SU-DHL-6 (cell line): Measurements from ENCODE around the gene IRGQ.

Source experiments
- EZH2phosphoT487 ChIP-seq: fragments of 200-600 bp; sonication (generic), shearing (Covaris generic); conservative IDR thresholded peaks from 2 replicates; pipeline ENCODE4 v1.6.1; 2018; ENCODE audit warnings: mild to moderate bottlenecking, antibody characterized with exemption, low read length, moderate library complexity, mixed read lengths
- TF ChIP-seq, protein P1 (sequence below): fragments of 200-600 bp; sonication (generic); IDR thresholded peaks from one replicate; pipeline ENCODE4 v1.5.1; 2017; ENCODE audit warnings: antibody characterized with exemption, mild to moderate bottlenecking, low read length, moderate library complexity; ENCODE audit not compliant: insufficient read depth, poor library complexity, severe bottlenecking

DNA sequence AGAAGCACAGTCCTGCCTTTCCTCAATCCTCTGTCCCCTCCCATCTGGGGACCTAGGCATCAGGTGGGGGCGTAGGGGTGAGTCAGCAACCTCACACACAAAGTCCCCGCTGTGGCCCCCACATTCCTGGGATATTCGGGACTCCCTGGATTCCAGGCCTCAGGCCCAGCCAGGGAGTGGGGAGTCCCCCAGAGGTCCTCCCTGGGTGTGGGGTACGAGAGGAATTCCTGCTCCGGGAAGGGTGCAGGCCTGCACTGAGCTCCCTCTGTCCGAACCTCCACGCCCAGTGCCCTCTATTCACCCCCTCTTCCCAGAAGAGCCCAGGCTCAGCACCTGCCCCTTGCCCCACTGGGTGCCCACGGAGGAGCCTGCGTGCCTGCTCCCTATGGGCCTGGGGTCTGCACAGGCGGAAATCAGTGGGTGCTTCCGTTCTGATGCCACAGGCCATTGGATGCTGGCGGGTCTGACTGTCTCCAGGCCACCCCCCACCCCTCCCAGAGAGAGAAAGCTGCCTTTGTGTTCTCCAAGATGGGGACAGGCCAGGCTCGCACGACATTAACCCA lies 40.3 kb upstream of the IRGQ start:
- TF ChIP-seq, protein P1, sequence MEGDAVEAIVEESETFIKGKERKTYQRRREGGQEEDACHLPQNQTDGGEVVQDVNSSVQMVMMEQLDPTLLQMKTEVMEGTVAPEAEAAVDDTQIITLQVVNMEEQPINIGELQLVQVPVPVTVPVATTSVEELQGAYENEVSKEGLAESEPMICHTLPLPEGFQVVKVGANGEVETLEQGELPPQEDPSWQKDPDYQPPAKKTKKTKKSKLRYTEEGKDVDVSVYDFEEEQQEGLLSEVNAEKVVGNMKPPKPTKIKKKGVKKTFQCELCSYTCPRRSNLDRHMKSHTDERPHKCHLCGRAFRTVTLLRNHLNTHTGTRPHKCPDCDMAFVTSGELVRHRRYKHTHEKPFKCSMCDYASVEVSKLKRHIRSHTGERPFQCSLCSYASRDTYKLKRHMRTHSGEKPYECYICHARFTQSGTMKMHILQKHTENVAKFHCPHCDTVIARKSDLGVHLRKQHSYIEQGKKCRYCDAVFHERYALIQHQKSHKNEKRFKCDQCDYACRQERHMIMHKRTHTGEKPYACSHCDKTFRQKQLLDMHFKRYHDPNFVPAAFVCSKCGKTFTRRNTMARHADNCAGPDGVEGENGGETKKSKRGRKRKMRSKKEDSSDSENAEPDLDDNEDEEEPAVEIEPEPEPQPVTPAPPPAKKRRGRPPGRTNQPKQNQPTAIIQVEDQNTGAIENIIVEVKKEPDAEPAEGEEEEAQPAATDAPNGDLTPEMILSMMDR, result no peak
- TF ChIP-seq EZH2phosphoT487, result no peak
